NK-92 treated with Interleukin-12 subunit alpha and Interleukin-12 subunit beta, amount 100 ng/mL, for 24 hours (cell line): ENCODE results near the gene INVS.
"Not testable (repeated sequence)": the region's sequence is repeated elsewhere in the genome, so short reads cannot be mapped to it uniquely, and the experiment has no call there.

Experiments
- DNase-seq: peaks from one replicate; lab custom pipeline; 2025; lab: John Stamatoyannopoulos, UW

The INVS gene

DNA sequence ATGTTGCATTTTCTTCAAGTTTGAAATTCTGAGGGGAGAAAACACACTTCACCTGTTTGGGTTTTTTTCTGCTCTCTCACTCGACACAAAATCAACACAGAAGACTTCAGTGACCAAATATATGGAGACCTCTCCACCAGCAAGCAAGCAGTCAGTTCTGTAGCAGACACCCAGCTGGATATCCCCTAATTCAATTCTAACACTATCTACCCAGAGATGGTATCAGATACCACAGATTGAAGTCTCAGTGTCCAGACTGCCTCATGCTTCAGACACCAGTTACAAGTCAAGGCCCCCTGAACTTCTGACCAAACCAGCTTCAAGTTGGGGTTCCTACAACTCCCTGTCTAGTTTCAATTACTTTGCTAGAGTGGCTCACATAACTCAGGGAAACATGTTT, 97.8 kb downstream of the INVS start:
- DNase-seq: no peak

DNA sequence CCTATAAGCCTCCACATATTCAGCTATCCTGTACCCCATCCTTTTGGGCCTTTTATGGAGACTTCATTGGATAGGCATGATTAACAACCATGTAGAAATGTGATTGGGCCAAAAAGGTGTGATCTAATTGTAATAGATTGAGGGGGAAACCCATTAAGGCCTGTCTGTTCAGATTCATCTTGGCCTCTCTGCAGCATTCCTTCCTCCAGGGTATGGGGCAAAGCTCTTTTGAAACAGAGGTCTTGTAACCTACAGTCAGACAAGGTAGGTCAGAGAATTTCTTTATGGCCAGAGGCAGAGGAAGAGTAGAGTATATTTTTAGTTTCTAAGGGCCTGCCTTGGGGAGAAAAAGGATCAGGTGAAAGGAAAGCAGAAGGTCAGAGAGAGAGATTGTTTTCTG, 98.5 kb downstream of the INVS start:
- no peak for DNase-seq

DNA sequence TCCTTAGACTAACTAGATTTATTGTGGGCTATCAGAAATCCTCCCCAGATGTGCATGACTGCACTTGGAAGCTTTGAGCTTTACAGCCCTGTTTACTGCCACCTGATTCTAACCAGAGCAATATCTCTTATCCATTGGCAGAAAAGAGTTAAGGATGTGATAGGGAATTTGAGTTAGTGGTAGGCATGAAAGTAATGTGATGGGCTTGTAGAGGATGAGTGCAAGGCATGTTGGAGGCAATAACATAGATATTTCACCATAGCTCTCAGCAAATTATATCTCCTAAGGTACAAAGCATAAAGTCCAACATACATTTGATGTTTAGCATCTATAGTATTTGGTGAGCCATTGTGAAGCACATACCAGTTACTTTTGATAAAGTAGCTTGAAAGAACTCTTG, 103.8 kb downstream of the INVS start:
- DNase-seq: no peak

DNA sequence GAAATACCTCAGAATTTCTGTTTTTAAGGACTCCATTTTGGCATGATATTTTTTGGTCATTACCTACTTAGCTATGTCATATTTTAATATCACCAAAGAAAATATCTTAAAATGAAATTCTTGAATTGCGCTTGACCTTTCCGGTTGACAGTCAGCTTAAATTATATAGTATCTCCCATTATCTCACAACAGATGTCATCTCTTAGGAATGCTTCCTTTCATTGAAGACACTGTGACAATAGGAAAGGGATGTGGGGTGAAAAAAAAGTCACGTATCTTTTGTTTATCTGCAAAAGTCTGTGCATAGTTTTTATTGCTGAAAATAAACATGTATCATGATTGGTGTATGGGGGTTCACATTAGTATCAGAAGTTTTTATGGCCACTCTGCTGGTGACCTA, 105.8 kb downstream of the INVS start:
- DNase-seq: no peak

DNA sequence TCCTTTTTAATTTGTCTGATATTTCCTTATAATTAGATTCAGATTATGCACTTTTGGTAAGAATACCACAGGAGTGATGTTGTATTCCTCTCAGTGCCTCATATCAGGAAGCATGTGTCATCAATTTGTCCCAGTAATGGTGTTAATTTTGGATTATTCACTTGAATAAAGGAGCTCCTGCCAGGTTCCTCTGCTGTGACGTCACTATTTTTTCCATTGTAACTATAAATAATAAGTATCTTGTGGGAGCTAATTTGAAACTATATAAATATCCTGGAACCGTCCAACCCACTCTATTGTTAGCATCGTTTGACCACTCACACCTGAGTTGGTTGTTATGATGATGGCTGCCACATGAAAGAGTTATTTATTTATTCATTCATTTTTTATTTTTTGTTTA, 107.9 kb downstream of the INVS start:
- no peak for DNase-seq

DNA sequence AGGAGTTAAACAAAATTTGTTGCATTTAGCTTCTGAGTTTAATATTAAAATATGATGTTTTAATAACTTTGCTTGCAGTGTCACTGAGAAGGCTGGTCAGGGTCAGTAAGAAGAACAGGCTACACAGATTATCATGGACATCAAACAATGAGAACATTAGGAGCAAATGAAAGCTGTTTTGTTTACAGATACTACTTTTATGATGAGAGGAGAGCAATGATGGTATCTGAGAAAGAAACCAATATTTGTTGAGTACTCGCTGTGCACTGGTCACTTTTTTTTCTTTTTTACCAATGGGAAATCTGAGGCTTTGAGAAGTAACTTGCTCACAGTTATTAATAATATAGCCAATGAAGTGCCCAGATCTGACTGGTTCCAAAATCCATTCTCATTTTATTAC, 109.6 kb downstream of the INVS start:
- DNase-seq: no peak

DNA sequence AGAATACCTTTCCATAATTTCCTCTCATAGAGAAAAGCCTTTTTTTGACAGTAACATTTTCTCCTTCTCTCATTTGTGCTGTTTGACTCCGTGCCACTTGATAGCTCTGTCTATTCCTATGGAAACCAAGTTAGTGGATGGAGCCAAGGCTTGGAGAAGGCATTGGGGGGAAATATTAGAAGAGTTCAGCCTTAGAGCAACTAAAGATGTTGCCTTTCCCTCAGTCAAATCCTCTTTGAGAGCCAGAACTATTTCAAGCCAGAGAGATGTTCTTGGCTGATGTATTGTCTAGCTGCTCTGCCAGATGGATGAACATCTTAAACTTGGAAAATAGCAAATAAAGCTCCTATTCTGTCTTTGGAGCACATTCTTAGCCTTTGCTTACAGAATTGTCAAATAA, 112.4 kb downstream of the INVS start:
- DNase-seq: no peak

DNA sequence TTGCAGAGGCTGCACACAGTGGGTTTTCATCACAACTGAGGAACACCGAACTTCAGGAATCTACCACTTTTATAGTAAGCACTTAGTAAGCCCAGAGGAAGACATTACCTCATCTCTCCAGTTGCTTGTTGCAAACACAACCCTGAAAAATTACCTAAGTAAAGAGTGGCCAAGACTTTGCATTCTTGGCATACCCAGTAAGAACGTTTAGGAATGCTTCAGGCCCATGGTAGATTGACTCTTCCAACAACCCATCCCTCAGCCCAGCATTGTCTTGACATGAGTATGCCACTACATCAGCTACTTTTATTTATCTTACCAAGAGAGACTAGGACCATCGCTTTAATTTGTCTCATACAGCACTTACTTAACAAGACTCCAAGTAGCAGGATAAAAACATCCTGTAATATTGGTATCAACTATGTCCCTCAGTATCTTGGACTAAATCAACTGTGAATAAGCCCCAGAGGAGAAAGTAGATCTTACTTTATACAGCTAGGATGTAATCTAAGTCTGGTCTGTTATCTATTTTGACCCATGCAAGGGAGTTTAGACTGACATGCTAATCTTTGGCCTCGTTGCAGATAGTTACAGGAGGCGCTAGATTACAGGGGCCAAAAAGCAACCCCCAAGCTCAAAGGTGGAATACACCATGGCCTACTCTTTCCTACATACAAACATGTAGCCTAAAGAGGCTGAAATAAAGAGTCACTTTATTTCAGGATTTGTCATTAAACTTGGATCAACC, 114.9 kb downstream of the INVS start:
- no peak for DNase-seq

DNA sequence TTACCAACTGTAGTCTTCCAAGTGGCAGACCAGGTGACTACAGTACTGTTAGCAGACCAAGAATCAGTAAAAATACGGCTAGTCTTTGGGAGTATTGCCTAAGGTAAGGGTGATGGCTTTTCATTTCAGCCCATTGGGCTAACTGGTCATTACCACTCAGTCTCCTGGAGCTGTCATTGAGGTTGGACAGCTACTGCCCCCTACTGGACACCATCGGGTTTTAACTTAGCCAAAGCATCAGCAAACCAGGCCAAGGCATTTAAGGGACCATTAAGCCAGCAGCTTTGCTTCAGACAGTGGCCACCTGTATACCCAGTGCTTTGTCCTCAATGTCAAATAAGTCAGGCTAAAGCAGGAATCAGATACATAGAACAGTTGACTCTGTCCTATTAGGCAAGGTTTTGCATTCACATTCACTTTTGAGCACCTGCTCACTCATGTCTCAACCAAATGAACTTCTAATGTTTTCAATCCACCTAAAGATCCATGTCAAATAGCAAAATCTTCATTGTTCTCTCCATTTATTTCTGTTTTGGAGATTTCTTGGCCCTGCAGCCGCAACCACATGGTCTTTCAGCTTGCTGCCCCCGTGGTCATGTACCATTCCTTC, 117.2 kb downstream of the INVS start:
- DNase-seq: peak; percentile 7

DNA sequence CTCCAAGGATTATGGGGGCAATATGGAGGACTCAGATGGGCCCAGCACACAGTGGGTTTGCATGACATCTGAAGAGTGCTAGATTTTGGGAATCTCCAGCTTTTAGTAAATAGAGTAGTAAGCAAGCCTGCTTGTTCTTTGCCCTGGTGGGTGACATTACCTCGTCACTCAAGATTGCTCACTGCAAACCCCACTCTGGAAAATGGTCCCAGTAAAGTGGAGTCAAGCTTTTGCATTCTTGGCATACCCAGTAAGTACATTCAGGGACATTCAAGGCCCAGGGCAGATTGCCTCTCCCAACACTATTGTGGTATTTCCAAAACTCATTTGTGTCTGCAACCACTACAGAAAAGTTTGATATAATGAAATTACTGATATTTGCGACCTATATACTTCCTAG, 118.5 kb downstream of the INVS start:
- DNase-seq: no peak

DNA sequence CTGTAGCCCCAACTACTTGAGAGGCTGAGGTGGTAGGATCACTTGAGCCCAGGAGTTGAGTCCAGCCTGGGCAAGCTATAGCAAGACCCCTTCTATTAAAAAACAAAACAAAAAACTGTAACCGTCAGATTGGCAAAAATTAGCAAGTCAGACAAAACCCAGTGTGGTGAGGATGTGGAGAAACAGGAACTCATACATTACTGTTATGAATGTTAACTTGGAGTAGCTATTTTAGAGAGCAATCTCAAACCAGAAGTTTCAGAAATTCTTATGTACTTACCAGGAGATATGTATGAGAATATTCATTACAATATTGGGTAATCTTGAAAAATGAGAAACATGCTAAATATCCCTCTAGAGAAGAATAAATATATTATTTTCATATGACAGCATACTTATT, 120.3 kb downstream of the INVS start:
- no peak for DNase-seq

DNA sequence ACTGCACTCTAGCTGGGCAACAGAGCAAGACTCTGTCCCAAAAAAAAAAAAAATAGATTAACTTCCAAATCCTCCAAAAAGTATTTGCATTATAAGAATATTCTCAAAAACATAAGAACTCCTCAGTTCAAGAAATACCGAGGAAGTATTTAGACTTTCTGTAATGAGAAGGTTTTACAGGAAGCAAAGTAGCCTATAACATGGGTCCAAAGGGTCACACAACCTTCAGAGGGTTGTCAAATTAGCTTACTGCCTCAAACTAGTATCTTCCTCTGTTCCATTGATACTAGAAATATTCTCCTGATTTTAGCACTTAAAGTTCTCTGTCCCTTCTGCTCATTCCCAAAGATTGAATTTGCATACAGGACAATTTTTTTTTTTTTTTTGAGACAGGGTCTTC, 121.9 kb downstream of the INVS start:
- no peak for DNase-seq

DNA sequence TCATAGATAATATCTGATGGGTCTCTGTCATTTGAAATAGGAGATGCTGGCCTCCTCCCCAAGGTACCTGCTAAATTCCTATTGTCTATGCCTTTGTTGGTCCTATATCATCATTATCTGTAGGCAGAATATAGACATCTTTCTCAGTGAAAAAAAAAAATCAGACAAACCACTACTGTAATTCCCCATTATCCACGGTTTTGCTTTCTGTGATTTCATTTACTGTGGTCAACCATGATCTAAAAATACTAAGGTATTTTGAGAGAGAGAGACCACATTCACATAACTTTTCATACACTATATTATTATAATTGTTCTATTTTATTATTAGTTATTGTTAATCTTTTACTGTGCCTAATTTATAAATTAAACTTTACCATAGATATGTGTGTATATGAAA, 122.5 kb downstream of the INVS start:
- no peak for DNase-seq

DNA sequence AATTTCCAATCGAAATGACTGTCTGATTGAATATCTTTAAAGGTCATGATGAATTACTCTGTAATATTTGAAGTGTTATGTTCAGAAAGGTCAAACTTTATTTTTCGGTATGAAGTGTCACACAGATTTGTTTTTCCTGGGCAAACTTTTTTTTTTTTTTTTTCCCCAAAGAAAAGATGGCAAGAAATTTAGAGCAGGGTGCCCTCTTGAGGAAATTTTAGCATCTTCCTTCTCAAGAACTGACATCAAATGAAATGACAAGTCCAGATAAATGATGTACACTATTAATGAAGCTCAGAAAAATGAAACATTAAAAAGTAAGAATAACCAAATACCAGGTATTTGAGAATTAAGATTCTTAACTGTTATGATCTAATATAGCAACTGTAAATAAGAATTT, 123.6 kb downstream of the INVS start:
- no peak for DNase-seq

DNA sequence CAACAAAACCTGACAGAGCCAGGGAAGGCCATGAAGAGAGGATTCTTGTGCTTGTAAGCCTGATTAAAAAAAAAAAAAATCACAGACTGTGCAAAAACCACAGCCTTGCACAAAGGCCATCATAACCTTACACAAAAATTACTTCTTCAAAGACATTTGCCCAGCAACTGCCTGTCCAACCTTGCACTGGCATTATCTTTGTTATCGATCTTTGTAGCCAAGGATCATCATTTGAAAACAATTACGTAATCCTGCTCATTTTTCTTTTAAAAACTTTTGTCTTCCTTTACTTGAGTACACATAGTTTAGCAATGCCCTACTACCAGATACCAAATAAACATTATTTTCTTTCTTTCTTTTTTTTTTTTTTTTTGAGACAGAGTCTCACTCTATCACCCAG, 128.6 kb downstream of the INVS start:
- DNase-seq: no peak

DNA sequence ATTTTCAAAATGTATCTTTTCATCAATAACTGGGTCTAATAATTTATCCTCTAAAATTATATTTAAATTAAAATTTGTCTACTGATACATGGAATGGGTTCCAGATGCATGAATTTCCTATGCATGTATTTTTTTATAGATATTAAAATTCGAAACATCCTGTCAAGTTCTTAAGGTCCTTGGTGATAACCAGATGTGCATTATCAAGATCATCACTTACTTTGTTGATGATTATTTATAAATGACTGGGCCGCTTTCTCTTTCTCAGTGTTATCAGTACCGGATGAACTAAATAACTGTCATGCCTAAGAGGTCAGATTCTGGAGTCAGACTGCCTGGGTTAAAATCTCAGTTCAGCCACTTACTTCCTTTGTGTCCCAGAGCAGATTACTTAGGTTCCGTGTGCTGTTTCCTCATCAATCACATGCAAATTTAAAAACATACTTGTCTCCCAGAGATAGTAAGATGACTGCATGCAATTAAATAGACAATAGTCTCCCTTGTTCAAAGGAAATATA, 129.4 kb downstream of the INVS start:
- no peak for DNase-seq

DNA sequence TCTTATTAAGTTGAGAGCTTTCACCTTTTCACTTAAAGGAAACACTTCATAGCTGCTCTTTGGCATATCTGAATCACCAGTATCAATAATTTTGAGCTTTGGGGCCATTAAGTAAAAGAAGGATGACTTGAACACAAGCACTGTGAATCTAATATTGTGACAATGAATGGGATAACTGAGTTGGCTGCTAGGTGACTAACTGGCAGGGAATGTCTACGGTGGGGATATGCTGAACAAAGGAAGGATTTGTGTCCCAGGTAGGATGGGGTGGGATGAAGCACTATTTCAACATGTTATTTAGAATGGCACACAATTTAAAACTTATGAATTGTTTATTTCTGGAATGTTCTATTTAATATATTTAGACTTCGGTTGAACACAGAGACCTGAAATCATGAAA, 130.1 kb downstream of the INVS start:
- DNase-seq: no peak

DNA sequence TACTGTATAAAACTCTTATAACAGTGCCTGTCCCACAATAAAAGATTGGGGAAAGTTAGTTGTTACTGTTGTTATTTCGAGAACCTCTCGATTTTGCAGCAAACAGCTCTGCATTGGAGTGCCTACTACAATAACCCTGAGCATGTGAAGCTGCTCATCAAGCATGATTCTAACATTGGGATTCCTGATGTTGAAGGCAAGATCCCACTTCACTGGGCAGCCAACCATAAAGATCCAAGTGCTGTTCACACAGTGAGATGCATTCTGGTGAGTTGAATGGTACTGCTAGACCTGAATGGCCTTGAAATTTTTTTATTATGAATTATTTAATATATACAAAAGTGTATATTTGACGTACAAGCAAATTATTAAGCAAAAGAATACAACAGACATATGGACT, 130.5 kb downstream of the INVS start:
- no peak for DNase-seq

DNA sequence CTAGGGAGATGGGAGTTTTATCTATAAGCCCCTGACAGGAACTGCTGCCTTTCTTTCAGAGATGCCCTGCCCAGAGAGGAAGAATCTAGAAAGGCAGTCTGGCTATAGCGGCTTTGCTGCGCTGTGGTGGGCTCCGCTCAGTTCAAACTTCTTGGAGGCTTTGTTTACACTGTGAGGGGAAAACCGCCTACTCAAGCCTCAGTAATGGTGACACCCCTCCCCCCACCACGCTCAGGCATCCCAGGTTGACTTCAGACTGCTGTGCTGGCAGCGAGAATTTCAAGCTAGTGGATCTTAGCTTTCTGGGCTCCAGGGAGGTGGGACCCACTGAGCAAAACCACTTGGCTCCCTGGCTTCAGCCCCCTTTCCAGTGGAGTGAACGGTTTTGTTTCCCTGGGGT, 137.9 kb downstream of the INVS start:
- DNase-seq: not testable (repeated sequence)

DNA sequence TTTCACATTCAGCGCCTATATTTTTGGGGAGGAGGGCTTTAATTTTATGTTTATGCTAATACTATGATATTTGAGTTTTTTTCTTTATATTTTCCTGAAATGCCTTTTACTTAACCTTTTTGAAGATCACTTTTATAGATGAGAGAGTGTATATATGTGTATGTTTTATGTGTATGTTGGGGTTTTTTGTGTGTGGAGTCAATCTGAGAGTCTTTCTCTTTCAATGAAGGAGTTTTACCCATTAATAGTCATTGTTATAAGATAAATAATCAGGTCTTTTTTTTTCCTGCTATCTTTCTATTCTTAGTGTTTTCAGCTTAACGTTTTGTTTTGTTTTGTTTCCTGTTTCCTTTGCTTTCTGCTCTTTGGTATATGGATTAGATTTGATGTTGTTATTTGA, 141.5 kb downstream of the INVS start:
- DNase-seq: no peak

DNA sequence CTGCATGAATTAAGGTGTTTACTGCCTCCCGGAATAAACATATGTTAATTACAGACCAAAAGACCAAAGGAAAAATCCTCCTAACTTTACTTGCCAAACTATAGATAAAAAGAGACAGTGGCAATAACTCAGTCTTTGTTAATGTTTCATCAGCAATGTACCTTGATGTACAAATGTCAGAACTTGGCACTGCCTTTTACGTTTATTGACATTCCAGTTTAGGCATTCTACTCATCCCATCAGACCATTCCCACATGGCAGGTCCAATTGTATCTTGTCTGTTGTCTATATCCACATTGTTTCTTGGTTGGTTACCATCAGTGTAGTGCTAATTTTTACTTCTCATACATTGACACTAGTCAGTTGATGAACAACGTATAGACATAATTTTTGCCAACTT, 168.2 kb downstream of the INVS start:
- no peak for DNase-seq

DNA sequence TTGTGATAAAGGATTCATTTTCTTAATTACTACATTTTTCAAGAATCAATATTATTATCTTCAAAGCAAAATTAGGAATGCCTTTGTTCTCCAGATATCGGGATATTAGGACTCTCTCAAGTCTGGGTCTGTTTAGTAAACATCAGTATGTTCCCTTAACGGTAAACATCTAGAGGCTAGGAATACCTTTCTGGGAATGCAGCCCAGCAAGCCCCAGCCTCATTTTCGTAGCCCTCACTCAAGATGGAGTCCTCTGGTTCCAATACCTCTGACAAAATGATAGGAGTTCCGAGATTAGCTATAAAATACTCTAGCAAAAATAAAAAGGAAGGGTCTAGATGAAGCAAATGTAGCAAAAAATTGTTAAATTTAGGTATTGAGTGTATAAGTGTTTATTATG, 169.2 kb downstream of the INVS start:
- no peak for DNase-seq

DNA sequence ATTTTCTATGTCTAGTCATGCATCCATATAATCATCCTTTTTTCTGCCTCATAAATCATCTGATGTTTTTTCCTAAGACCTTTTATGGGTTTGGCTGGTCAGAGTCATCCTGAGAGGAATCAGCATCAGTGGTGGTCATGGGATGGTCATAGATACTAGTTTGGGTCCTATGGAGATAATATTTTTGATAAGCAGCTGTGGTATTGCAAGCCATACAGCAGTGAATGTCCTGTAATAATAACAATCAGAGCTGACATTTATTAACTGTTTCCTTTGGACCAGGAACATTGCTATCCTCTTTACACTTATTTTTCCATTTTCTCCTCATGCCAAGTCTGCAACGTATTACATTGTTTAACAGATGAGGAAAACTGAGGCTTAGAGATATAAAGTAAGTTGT, 170.6 kb downstream of the INVS start:
- DNase-seq: no peak
